CD4-positive, alpha-beta T cell treated with Interleukin-6 at 100 ng/mL for 8 hours (primary cell): Measurements from ENCODE around the gene TRIM47.

Experiments used
- DNase-seq: peaks from one replicate; pipeline ENCODE4 v3.0.0-alpha.2; 2020; ENCODE audit warnings: mixed read lengths, low spot score

TRIM47 gene

DNA sequence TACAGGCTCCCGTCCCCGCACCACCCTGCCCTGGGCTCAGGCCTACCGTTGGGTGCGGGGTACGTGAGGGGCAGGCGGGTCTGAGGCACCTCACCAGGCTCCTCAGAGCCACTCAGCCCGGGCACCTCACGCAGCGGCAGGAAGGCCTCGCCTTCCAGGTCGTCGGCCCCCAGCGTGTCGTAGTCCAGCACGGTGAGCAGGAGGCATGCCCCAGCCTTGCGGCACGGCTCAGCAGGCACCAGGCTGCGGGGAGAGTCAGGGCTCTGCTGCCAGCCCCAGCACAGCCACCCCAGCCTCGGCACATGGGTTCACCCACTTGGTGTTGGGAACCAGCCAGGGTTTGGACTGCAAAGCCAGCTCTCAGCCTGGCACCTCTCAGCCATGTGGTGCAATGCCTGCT, 49.6 kb downstream of the TRIM47 start:
- DNase-seq: no peak

DNA sequence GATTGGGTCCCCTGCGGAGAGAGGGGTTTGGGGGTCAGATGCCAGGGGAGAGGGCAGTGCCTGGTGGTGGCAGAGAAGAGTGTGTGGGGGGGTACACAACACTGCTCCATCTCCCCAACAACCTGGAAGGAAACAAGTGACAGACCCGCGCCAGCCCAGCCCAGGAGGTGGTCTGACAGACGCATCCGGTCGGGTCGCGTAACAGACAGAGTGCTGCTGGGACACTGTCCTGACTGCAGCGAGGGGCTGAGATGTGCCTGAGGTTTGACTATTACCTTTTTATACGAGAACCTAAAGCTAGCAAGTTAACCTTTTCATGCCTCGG, 50.3 kb downstream of the TRIM47 start:
- DNase-seq: no peak

DNA sequence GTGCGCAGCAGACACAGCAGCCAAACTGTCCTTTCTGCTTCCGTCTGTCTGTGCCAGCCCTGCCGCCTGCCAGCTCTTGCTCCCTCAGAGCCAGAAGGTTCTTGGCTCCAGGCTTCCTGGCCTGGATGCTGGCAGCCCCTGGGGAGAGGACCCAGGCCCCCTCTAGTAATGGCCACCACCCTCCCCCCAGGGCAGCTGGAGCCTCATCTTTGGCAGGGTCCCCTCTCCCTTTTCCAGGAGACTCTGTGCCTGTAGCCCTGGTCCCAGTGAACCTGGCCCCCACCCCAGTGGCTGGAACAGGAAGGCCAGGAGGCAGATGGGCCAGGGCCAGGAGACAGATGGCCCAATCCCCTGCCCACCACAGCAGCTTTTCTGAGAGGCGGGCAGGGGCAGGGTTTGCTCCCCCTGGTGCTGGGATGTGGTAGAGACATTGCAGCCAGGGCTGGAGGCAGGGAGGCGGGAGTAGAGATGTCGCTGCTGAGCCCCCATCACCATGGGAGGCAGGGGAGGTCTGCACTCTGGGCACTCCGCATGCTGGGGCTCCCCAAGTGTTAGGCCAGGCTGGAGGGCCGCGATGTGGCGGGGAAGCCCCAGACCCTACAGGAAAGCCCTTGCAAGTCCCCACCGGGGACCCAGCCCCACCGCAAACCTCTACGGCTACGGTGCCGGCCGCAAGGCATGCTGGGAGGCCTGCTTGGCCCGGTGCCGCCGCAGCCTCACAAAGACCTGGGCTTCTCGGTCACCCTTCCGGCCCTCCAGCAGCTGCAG, 50.9 kb downstream of the TRIM47 start:
- DNase-seq: peak; percentile 62

DNA sequence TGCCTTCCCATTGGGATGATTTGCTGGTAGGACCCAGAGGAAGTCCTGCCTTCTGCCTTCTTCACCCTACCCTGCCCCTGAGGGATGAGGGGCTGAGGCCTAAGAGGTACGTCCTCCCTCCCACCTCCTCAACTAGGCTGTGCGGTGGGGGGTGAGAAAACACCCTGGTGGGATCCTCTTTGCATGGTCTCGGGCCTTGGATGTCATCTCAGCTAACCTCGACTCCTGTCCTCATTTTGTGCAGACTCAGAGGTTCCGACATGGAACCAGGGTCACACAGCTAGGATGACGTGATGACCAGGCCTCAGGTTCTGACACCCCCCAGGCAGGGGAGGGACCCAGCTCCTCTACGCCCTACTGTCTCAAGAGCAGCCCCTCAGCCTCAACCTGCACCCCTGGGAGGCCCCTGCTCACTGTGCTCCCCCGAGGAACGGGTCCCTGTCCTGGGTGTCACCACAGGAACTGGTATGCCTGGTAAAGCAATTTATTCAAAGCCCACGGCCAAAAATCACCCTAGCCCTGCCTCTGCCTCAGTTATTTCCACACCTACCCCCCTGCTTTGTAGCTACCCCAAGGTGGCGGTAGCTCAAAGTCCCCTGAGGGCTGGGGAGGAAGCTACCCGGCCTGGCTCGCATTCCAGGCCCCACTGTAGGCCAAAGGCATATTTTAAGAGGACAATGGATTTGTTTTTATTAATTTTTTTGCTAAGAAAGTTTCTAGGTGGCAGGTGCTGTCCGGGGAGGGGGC, 51.6 kb downstream of the TRIM47 start:
- no peak for DNase-seq

DNA sequence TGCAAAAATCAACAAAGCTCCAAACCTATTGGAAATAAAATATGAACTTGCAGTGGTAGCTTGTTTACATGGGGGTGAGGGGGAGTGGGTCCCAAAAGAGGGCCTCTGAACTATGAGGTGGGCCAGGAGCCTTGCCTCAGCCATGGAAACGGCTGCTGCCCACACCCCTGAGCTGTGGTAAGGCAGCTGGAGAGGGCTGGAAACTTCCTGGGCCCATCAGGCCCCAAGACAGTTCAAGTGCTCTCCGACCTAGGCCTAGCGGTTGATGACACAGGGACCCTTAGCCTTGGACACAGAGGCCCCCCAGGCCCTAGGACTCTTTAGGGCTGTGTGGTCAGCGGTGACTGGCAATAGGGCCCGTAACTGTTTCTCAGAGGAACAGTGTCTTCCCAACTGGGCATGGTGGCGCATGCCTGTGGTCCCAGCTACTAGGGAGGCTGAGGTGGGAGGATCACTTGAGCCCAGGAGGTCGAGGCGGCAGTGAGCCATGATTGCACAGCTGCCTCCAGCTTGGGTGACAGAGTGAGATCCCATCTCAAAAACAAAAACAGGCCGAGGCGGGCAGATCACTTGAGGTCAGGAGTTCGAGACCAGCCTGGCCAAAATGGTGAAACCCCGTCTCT, 52.5 kb downstream of the TRIM47 start:
- no peak for DNase-seq

DNA sequence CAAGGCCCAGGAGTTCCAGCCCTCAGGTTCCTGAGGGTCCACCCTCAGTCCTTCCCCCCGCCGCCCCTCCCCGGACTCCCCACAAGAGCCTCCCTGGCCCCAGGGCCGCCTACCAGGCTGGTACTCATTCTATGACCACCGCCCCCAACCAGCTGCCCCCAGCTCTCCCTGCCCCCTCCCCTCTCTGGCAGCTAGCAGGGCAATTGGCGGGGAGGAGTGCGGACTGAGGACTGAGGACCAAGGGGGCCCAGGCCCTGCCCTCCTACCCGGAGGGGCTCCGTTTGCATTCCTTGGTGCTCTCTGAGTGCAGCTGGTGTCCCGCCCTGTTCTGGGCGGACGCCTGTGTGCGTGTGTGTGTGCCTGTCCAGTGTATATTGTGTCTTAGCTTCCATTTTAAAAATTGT, 53.2 kb downstream of the TRIM47 start:
- no peak for DNase-seq

DNA sequence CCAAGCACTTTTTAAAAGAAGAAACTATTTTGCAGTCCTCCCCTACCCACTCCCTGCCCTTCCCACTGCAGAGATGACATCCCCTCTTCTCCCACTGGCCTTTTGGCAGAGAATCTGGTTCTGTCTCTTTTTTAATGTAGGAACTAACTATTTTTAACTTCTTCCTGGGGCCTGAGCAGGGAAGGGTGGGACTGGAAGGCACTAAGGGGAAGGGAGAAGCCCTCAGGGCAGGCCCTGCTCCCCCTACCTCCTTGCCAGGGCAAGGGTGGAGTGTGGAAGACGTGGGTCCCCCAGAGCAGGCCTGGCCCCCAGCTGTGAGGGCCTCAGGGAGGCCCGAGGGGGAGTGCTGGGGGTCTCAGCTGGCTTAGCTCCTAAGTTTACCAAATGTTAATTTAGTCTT, 53.7 kb downstream of the TRIM47 start:
- DNase-seq: no peak
